Activated naive CD4-positive, alpha-beta T cell treated with anti-CD3 and anti-CD28 coated beads, Interleukin-2, amount 10 ng/mL, durations not matched to agents 5 hours and 36 hours (primary cell): ENCODE results near the gene RBL2. TPM values are rescaled to one million over a fixed set of nuclear protein-coding genes. Genes with fewer than 3 reads are reported as not detected.

Experiments used
- total RNA-seq, 2 experiments: library from RNA; stranded (reverse); gene quantifications; one replicate each; pipeline ENCODE4 v1.2.3, GENCODE V29; 2021

The RBL2 gene
- 100 to 1,000 TPM; 223 to 225 TPM for total RNA-seq

GRCh38 chr16:53434377-53435065 lies at the start of gene RBL2:
RBL2 (plus strand) TSS chr16:53434471; CDS start chr16:53434557, 86 bp downstream.

DNA sequence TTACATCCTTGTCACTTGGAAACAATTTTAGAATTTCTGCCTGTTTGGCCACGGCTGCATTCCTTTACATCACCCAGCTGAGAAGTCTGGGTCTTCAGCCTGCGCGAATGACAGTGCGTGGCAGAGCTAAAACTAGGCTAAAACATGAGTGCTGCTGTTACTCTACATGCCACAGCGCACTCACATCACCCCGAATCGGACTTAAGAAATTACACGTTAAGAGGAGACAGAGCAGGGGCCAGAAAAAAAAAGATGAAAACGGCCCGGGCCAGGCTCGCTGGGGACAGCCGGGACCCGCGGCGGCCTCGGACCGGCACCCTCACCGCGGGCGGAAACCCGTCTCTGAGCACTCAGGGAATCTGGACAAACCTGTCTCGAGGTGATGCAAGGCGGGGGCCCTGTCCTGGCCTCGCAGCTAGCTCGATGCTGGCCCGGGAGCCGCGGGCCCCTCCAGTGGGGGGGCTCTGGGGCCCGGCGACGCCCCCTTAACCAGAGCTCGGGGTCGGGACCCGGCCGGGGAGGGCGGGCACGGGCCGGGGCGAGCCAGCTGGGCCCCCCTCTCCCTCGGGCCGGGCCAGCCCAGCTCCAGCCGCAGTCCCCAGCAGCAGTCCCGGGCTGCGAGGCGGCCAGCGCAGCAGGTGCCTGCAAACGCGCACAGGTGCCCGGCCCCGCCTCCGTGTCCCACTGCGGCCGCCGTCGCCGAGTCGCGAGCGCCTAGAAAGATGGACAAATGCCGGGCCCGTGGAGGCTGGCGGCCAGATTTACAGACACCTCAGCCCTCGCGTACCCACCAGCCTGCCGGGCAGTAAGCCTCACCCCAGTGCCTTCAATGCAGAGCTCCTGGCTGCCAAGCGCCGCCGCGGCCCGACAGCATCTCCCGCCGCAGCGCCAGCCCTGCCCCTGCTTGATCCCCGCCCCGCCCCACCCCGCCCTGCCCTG lies 68.3 kb downstream of the RBL2 start, which contains the start of gene AKTIP:
AKTIP (minus strand) TSS at position 879 of the 939 bp plus-strand sequence. CDS start 2,950 bp downstream, outside the sequence.

Other genes with a start within 250 kb of the RBL2 start
- 10 to 100 TPM; 61.8 to 66.2 TPM for gene AKTIP, start 68.7 kb downstream of the RBL2 start, total RNA-seq